Mesenteric fat pad (tissue), 1 donor: ENCODE results near the gene ZC3H12C. TPM values are rescaled to one million over a fixed set of nuclear protein-coding genes. Genes with fewer than 3 reads are reported as not detected.
A peak's percentile ranks its signal among the peaks of the same experiment; 100 is the strongest.

ENCODE experiments used
- DNase-seq: peaks from one replicate; pipeline ENCODE4 v3.0.0-alpha.2; 2020; ENCODE audit warnings: low spot score
- total RNA-seq: library from RNA; stranded (reverse); fragmentation: NEBNext Ultra II Directional; extraction: Animal tissue kit (Norgen Biotek cat#: 25700); gene quantifications from one replicate; pipeline ENCODE4 v1.2.1, GENCODE V29; 2021
- donor health status: DM: yes; HTN: yes; CAD: no.

Gene ZC3H12C
- total RNA-seq, 1 donor from 2014 or later = 14.9 TPM

GRCh38 chr11:110076371-110076965, 16.7 kb upstream of the ZC3H12C start:
- no peak for DNase-seq

- DNase-seq = no peak
Measured at GRCh38 chr11:110077346-110077745, 15.8 kb upstream of the ZC3H12C start.

GRCh38 chr11:110077831-110078325, 15.3 kb upstream of the ZC3H12C start:
- DNase-seq = no peak

- no peak for DNase-seq
Measured at GRCh38 chr11:110078923-110079544, 14.2 kb upstream of the ZC3H12C start.

GRCh38 chr11:110079726-110080125, 13.5 kb upstream of the ZC3H12C start:
- DNase-seq = no peak

- no peak for DNase-seq
Measured at GRCh38 chr11:110081462-110082376, 11.5 kb upstream of the ZC3H12C start.

- DNase-seq = no peak
Measured at GRCh38 chr11:110082899-110083298, 10.3 kb upstream of the ZC3H12C start.

- DNase-seq = no peak
Measured at GRCh38 chr11:110085255-110085838, 7.8 kb upstream of the ZC3H12C start.

GRCh38 chr11:110086892-110087309, 6.3 kb upstream of the ZC3H12C start:
- DNase-seq = no peak

GRCh38 chr11:110087812-110088534, 5.2 kb upstream of the ZC3H12C start:
- no peak for DNase-seq

- no peak for DNase-seq
Measured at GRCh38 chr11:110088535-110089344, 4.5 kb upstream of the ZC3H12C start.

- no peak for DNase-seq
Measured at GRCh38 chr11:110089617-110090282, 3.4 kb upstream of the ZC3H12C start.

GRCh38 chr11:110090466-110091026, 2.6 kb upstream of the ZC3H12C start:
- no peak for DNase-seq

- no peak for DNase-seq
Measured at GRCh38 chr11:110092111-110092514, 1.1 kb upstream of the ZC3H12C start.

- peak; percentile 91 for DNase-seq
Measured at GRCh38 chr11:110093407-110094297, 460 bp downstream of the ZC3H12C start.

- no peak for DNase-seq
Measured at GRCh38 chr11:110094298-110095285, 1.4 kb downstream of the ZC3H12C start.

GRCh38 chr11:110095554-110095953, 2.4 kb downstream of the ZC3H12C start:
- no peak for DNase-seq
